ENCODE data around the gene SIRPG. TPM values are rescaled to one million over a fixed set of nuclear protein-coding genes. Genes with fewer than 3 reads are reported as not detected.
"Not testable (repeated sequence)": the region's sequence is repeated elsewhere in the genome, so short reads cannot be mapped to it uniquely, and the experiment has no call there.

SIRPG gene
- total RNA-seq = 25.1 and 28.7 TPM in 2 replicates

GRCh38 chr20:1657556-1658334 lies at the start of gene SIRPG:
SIRPG (minus strand) TSS chr20:1657779; CDS start chr20:1657714, 65 bp downstream.
- intact Hi-C loops (cut with micrococcal nuclease) = loop anchor here (1.0 kb wide), 1 partner anchor 77 kb away; no protein-coding TSS in a partner anchor
- Mint-ChIP-seq H3K4me3 (ENCODE audit: low read depth) (peak within 1 kb of the TSS; percentile 83), H3K27ac (peak within 1 kb of the TSS; percentile 90), H3K27me3 (ENCODE audit: low read depth) (no peaks in the 10 kb centered on the region), H3K9me3 (peaks cover 21% of the 10 kb centered on the region), H3K4me1 (ENCODE audit: low read depth) (peaks cover 86% of the 10 kb centered on the region), H3K36me3 (ENCODE audit: low read depth) (peaks cover 35% of the 10 kb centered on the region)
- no peak for DNase-seq (ENCODE audit: low spot score)

DNA sequence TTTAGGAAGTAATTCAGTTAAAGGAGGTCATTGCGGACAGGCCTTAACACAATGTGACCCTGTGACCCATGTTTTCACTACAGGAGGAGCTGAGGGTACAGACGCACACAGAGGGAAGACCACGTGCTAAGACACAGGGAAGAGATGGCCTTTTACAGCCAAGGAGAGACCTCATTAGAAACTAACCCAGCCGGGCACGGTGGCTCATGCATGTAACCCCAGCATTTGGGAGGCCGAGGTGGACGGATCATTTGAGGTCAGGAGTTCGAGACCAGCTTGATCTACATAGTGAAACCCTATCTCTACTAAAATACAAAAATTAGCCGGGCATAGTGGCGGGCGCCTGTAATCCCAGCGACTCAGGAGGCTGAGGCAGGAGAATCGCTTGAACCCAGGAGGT lies 49.3 kb upstream of the SIRPG start:
- peaks cover 19% of the 10 kb centered on the region for H3K4me1 Mint-ChIP-seq (ENCODE audit: low read depth)
- H3K9me3 Mint-ChIP-seq = peaks cover 12% of the 10 kb centered on the region
- H3K27ac Mint-ChIP-seq; DNase-seq (ENCODE audit: low spot score); H3K27me3 Mint-ChIP-seq (ENCODE audit: low read depth); intact Hi-C loops (cut with micrococcal nuclease); H3K36me3 Mint-ChIP-seq (ENCODE audit: low read depth); H3K4me3 Mint-ChIP-seq (ENCODE audit: low read depth): not testable (repeated sequence)

- Mint-ChIP-seq H3K4me3 (ENCODE audit: low read depth) (no peak overlapping the region), H3K36me3 (ENCODE audit: low read depth) (no peaks in the 10 kb centered on the region), H3K27ac (no peak overlapping the region), H3K9me3 (peaks cover 12% of the 10 kb centered on the region), H3K4me1 (ENCODE audit: low read depth) (peaks cover 19% of the 10 kb centered on the region), H3K27me3 (ENCODE audit: low read depth) (peaks cover 3% of the 10 kb centered on the region)
- intact Hi-C loops (cut with micrococcal nuclease) = no loop called here
- no peak for DNase-seq (ENCODE audit: low spot score)
Measured at GRCh38 chr20:1706079-1706478, 48.5 kb upstream of the SIRPG start.

GRCh38 chr20:1702855-1703254 lies 45.3 kb upstream of the SIRPG start:
- no peak for DNase-seq (ENCODE audit: low spot score)
- Mint-ChIP-seq H3K27me3 (ENCODE audit: low read depth) (peaks cover 7% of the 10 kb centered on the region), H3K4me1 (ENCODE audit: low read depth) (peaks cover 12% of the 10 kb centered on the region), H3K4me3 (ENCODE audit: low read depth) (no peak overlapping the region), H3K36me3 (ENCODE audit: low read depth) (no peaks in the 10 kb centered on the region), H3K27ac (no peak overlapping the region), H3K9me3 (peaks cover 12% of the 10 kb centered on the region)
- intact Hi-C loops (cut with micrococcal nuclease) = no loop called here

DNA sequence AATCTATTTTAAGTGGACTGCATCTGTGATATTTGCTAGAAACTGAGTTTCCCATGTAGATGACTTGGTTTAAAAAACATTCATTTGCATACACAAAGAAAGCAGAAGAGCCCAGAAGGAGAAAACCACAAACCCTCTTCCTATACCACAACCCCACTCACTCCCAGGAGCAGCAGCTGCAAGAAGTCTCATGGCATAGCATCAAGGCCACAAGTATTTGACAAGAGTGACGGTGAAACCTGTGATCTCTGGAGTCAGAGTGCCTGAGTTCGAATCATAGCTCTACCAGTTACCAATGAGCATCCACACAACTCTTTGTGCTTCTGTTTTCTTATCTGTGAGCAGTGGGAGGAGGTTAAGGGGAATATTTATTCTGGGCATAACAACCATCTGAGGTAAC lies 44.7 kb upstream of the SIRPG start:
- H3K27me3 Mint-ChIP-seq (ENCODE audit: low read depth) = peaks cover 7% of the 10 kb centered on the region
- no peak for DNase-seq (ENCODE audit: low spot score)
- no peak overlapping the region for H3K27ac Mint-ChIP-seq
- peaks cover 12% of the 10 kb centered on the region for H3K9me3 Mint-ChIP-seq
- intact Hi-C loops (cut with micrococcal nuclease) = no loop called here
- peaks cover 11% of the 10 kb centered on the region for H3K4me1 Mint-ChIP-seq (ENCODE audit: low read depth)
- H3K36me3 Mint-ChIP-seq (ENCODE audit: low read depth) = no peaks in the 10 kb centered on the region
- H3K4me3 Mint-ChIP-seq (ENCODE audit: low read depth) = no peak overlapping the region

DNA sequence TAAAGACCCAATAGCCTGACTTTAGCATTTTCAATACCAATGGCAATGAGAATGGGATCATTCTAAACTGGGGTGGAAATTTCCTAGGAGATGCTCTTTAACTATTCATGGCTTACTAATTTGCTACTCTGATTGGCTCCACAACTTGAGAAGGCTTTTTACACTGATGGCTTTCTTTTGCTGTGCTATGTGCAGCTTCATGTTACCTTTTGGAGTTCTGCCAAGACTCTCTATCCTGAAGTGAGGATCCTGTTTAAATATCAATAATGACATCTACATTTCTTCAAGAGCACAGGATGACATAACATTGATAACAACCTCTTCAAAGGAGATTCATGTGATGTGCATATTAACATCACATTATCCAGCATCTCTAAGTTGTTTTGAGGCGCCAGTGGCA lies 43.4 kb upstream of the SIRPG start:
- Mint-ChIP-seq H3K27me3 (ENCODE audit: low read depth) (peaks cover 7% of the 10 kb centered on the region), H3K36me3 (ENCODE audit: low read depth) (no peaks in the 10 kb centered on the region), H3K4me3 (ENCODE audit: low read depth) (no peak overlapping the region), H3K9me3 (peaks cover 12% of the 10 kb centered on the region), H3K27ac (no peak overlapping the region), H3K4me1 (ENCODE audit: low read depth) (peaks cover 20% of the 10 kb centered on the region)
- no peak for DNase-seq (ENCODE audit: low spot score)
- intact Hi-C loops (cut with micrococcal nuclease) = no loop called here

DNA sequence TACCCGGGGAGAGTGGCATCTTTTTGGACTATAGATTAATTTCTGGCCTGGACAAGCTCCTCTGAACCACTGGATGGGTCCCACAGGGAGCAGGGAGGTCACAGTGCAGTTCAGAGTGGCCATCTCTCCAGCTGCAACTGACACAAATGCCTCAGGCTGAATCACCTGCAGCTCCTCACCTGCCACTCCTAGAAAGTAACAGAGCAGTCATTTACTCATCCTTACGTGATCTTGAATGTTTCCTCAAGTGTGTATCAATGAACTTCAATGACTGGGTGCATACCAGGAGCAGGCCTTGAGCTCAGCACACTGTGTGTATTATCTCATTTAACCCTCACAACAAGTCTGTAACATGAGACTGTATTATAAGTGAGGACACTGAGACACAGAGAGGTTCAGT lies 40.0 kb upstream of the SIRPG start:
- peaks cover 22% of the 10 kb centered on the region for H3K4me1 Mint-ChIP-seq (ENCODE audit: low read depth)
- no peaks in the 10 kb centered on the region for H3K36me3 Mint-ChIP-seq (ENCODE audit: low read depth)
- DNase-seq (ENCODE audit: low spot score) = no peak
- H3K27me3 Mint-ChIP-seq (ENCODE audit: low read depth) = peaks cover 4% of the 10 kb centered on the region
- no peak overlapping the region for H3K27ac Mint-ChIP-seq
- no peak overlapping the region for H3K4me3 Mint-ChIP-seq (ENCODE audit: low read depth)
- no peaks in the 10 kb centered on the region for H3K9me3 Mint-ChIP-seq
- intact Hi-C loops (cut with micrococcal nuclease) = no loop called here

DNA sequence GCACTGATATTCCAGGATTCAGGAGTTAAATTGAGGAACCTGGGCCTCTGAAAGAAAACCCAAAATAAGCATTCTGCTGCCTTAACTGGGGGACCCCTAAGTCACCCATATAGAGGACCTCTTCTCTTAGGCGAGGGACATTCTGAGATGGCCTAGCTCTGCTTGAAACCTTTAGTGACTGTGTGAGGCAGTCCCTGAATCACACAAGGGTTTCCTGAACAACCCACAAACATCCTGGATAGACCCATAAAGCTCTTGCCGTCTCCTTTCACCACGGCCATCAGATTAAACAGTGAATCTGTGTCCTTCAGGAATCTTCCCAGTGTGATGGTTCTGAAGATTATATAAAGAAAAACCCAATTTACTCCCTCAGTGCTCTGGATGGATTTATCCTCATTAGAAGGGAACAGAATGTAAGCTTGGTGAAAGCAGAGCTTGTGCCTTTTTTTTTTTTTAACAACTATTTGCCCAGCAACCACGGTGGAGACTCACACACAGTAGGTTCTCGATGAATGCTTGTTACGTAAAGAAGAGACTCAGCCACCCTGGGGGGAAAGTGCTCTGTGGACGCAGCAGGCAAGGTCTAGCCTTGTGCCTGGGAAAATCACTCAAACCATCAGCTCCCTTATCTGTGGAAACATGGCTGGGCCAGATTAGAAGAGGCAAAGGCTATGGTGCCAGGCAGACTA lies 39.1 kb upstream of the SIRPG start:
- H3K9me3 Mint-ChIP-seq = peaks cover 5% of the 10 kb centered on the region
- DNase-seq (ENCODE audit: low spot score) = no peak
- H3K4me1 Mint-ChIP-seq (ENCODE audit: low read depth) = peaks cover 18% of the 10 kb centered on the region
- H3K4me3 Mint-ChIP-seq (ENCODE audit: low read depth) = no peak overlapping the region
- intact Hi-C loops (cut with micrococcal nuclease) = no loop called here
- H3K36me3 Mint-ChIP-seq (ENCODE audit: low read depth) = peaks cover 5% of the 10 kb centered on the region
- H3K27ac Mint-ChIP-seq = no peak overlapping the region
- H3K27me3 Mint-ChIP-seq (ENCODE audit: low read depth) = peaks cover 4% of the 10 kb centered on the region

- Mint-ChIP-seq H3K4me1 (ENCODE audit: low read depth) (peaks cover 21% of the 10 kb centered on the region), H3K27ac (no peak overlapping the region), H3K9me3 (peaks cover 17% of the 10 kb centered on the region), H3K36me3 (ENCODE audit: low read depth) (peaks cover 9% of the 10 kb centered on the region), H3K27me3 (ENCODE audit: low read depth) (no peaks in the 10 kb centered on the region), H3K4me3 (ENCODE audit: low read depth) (no peak overlapping the region)
- DNase-seq (ENCODE audit: low spot score) = no peak
- intact Hi-C loops (cut with micrococcal nuclease) = no loop called here
Measured at GRCh38 chr20:1694672-1695071, 37.1 kb upstream of the SIRPG start.

DNA sequence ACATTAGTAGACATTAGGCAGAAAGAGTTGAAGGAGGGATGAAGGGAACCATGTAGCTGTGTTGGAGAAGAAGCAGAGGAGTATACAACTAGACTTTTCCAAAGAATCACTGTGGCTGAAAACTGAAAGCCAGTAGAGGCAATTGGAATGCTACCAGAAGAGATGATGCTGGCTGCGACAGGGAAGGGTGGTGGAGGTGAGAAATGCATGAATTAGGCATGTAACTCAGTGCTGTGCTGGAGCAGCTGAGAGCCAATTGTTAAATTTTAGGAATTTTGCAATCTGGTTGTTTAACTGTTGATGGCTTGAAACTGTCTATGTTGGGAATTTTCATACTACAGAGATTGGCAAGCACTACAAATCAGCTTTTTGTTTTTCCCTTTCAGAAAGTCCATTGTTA lies 35.8 kb upstream of the SIRPG start:
- Mint-ChIP-seq H3K4me3 (ENCODE audit: low read depth) (no peak overlapping the region), H3K9me3 (peaks cover 17% of the 10 kb centered on the region), H3K36me3 (ENCODE audit: low read depth) (peaks cover 9% of the 10 kb centered on the region), H3K27ac (no peak overlapping the region), H3K27me3 (ENCODE audit: low read depth) (no peaks in the 10 kb centered on the region), H3K4me1 (ENCODE audit: low read depth) (peaks cover 31% of the 10 kb centered on the region)
- intact Hi-C loops (cut with micrococcal nuclease) = no loop called here
- no peak for DNase-seq (ENCODE audit: low spot score)

- intact Hi-C loops (cut with micrococcal nuclease) = loop anchor here (2.0 to 5.0 kb wide), 3 partner anchors 17 to 37 kb away; no protein-coding TSS in a partner anchor
- peaks cover 36% of the 10 kb centered on the region for H3K4me1 Mint-ChIP-seq (ENCODE audit: low read depth)
- DNase-seq (ENCODE audit: low spot score) = no peak
- peaks cover 17% of the 10 kb centered on the region for H3K9me3 Mint-ChIP-seq
- H3K27me3 Mint-ChIP-seq (ENCODE audit: low read depth) = no peaks in the 10 kb centered on the region
- H3K36me3 Mint-ChIP-seq (ENCODE audit: low read depth) = peaks cover 9% of the 10 kb centered on the region
- H3K4me3 Mint-ChIP-seq (ENCODE audit: low read depth) = no peak overlapping the region
- no peak overlapping the region for H3K27ac Mint-ChIP-seq
Measured at GRCh38 chr20:1689721-1690120, 32.1 kb upstream of the SIRPG start.

DNA sequence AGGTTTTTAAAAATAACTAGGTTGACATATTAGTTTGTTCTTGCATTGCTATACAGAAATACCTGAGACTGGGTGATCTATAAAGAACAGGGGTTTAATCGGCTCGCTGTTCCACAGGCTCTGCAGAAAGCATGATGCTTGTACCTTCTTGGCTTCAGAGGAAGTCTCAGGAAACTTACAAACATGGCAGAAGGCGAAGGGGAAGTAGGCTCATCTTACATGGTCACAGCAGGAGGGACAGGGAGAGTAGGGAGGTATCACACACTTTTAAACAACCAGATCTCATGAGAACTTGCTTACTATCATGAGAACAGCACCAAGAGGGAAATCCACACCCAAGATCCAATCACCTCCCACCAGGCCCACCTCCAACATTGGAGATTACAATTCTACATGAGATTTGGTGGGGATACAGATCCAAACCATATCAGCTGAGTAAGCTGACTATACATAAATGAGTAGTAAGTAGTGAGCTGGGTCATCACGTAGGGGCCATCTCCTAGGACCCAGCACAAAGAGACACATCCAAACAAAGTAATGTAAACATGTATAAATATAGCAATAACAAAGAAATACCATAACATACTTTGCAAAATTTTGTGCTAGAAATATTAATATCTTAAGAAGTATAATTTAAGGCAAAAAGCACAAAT lies 31.4 kb upstream of the SIRPG start:
- no peak for DNase-seq (ENCODE audit: low spot score)
- Mint-ChIP-seq H3K4me3 (ENCODE audit: low read depth) (no peak overlapping the region), H3K27ac (no peak overlapping the region), H3K27me3 (ENCODE audit: low read depth) (no peaks in the 10 kb centered on the region), H3K4me1 (ENCODE audit: low read depth) (peaks cover 39% of the 10 kb centered on the region), H3K9me3 (peaks cover 17% of the 10 kb centered on the region), H3K36me3 (ENCODE audit: low read depth) (peaks cover 9% of the 10 kb centered on the region)
- intact Hi-C loops (cut with micrococcal nuclease) = loop anchor here (2.0 to 5.0 kb wide), 3 partner anchors 16 to 37 kb away; no protein-coding TSS in a partner anchor

- Mint-ChIP-seq H3K36me3 (ENCODE audit: low read depth) (peaks cover 23% of the 10 kb centered on the region), H3K27ac (no peak overlapping the region), H3K4me3 (ENCODE audit: low read depth) (no peak overlapping the region)
Measured at GRCh38 chr20:1687053-1687452, 29.5 kb upstream of the SIRPG start.

More at GRCh38 chr20:1687053-1687452, 29.5 kb upstream of the SIRPG start:
- Mint-ChIP-seq H3K4me1 (ENCODE audit: low read depth) (peaks cover 48% of the 10 kb centered on the region), H3K9me3 (peaks cover 23% of the 10 kb centered on the region), H3K27me3 (ENCODE audit: low read depth) (no peaks in the 10 kb centered on the region)
- DNase-seq (ENCODE audit: low spot score) = no peak
- intact Hi-C loops (cut with micrococcal nuclease) = loop anchor here (5.0 kb wide), 1 partner anchor 35 kb away; no protein-coding TSS in a partner anchor
